ENCODE measurements around the gene RBM44.
"Not testable (repeated sequence)": the region's sequence is repeated elsewhere in the genome, so short reads cannot be mapped to it uniquely, and the experiment has no call there.

The RBM44 gene

GRCh38 chr2:237827421-237827987, 28.9 kb downstream of the RBM44 start:
- no peak for FAIRE-seq
- no peak for DNase-seq (ENCODE audit: insufficient read length)
- no peak for TF ChIP-seq POLR2A (IDR thresholded peaks at IDR 0.05; ENCODE audit: low read depth, low read length)
- TF ChIP-seq POLR2AphosphoS5 (IDR thresholded peaks at IDR 0.05; ENCODE audit: low read depth, low read length) = no peak
- no peak for TF ChIP-seq TAF1 (IDR thresholded peaks at IDR 0.05; ENCODE audit: borderline replicate concordance, low read depth, low read length)

GRCh38 chr2:237830522-237830921, 31.9 kb downstream of the RBM44 start:
- DNase-seq (ENCODE audit: insufficient read length) (no peak), FAIRE-seq (no peak)
- no peak for TF ChIP-seq POLR2AphosphoS5 (IDR thresholded peaks at IDR 0.05; ENCODE audit: low read depth, low read length)
- no peak for TF ChIP-seq POLR2A (IDR thresholded peaks at IDR 0.05; ENCODE audit: low read depth, low read length)
- no peak for TF ChIP-seq TAF1 (IDR thresholded peaks at IDR 0.05; ENCODE audit: borderline replicate concordance, low read depth, low read length)

- DNase-seq (ENCODE audit: insufficient read length) = no peak
- FAIRE-seq = no peak
- TF ChIP-seq POLR2AphosphoS5 (IDR thresholded peaks at IDR 0.05; ENCODE audit: low read depth, low read length) = no peak
- no peak for TF ChIP-seq TAF1 (IDR thresholded peaks at IDR 0.05; ENCODE audit: borderline replicate concordance, low read depth, low read length)
- TF ChIP-seq POLR2A (IDR thresholded peaks at IDR 0.05; ENCODE audit: low read depth, low read length) = no peak
Observed at GRCh38 chr2:237833546-237833945, 35.0 kb downstream of the RBM44 start.

- TF ChIP-seq POLR2AphosphoS5 (IDR thresholded peaks at IDR 0.05; ENCODE audit: low read depth, low read length) (no peak), POLR2A (IDR thresholded peaks at IDR 0.05; ENCODE audit: low read depth, low read length) (no peak), TAF1 (IDR thresholded peaks at IDR 0.05; ENCODE audit: borderline replicate concordance, low read depth, low read length) (no peak)
- DNase-seq (ENCODE audit: insufficient read length) = no peak
- FAIRE-seq = no peak
Observed at GRCh38 chr2:237835372-237835771, 36.8 kb downstream of the RBM44 start.

- FAIRE-seq (no peak), DNase-seq (ENCODE audit: insufficient read length) (no peak)
- no peak for TF ChIP-seq TAF1 (IDR thresholded peaks at IDR 0.05; ENCODE audit: borderline replicate concordance, low read depth, low read length)
- TF ChIP-seq POLR2AphosphoS5 (IDR thresholded peaks at IDR 0.05; ENCODE audit: low read depth, low read length) = no peak
- TF ChIP-seq POLR2A (IDR thresholded peaks at IDR 0.05; ENCODE audit: low read depth, low read length) = no peak
Observed at GRCh38 chr2:237841051-237841450, 42.5 kb downstream of the RBM44 start.

- FAIRE-seq; DNase-seq (ENCODE audit: insufficient read length): not testable (repeated sequence)
Observed at GRCh38 chr2:237848940-237849339, 50.4 kb downstream of the RBM44 start.

GRCh38 chr2:237854295-237854694, 55.7 kb downstream of the RBM44 start:
- FAIRE-seq (no peak), DNase-seq (ENCODE audit: insufficient read length) (no peak)
- TF ChIP-seq POLR2A (IDR thresholded peaks at IDR 0.05; ENCODE audit: low read depth, low read length) (no peak), POLR2AphosphoS5 (IDR thresholded peaks at IDR 0.05; ENCODE audit: low read depth, low read length) (no peak), TAF1 (IDR thresholded peaks at IDR 0.05; ENCODE audit: borderline replicate concordance, low read depth, low read length) (no peak)

- TF ChIP-seq TAF1 (IDR thresholded peaks at IDR 0.05; ENCODE audit: borderline replicate concordance, low read depth, low read length) (no peak), POLR2AphosphoS5 (IDR thresholded peaks at IDR 0.05; ENCODE audit: low read depth, low read length) (no peak), POLR2A (IDR thresholded peaks at IDR 0.05; ENCODE audit: low read depth, low read length) (no peak)
- DNase-seq (ENCODE audit: insufficient read length) = no peak
- no peak for FAIRE-seq
Observed at GRCh38 chr2:237857791-237858190, 59.2 kb downstream of the RBM44 start.

- DNase-seq (ENCODE audit: insufficient read length) = peak; percentile 23
- peak; percentile 83 for FAIRE-seq
- TF ChIP-seq TAF1 (IDR thresholded peaks at IDR 0.05; ENCODE audit: borderline replicate concordance, low read depth, low read length) (no peak), POLR2A (IDR thresholded peaks at IDR 0.05; ENCODE audit: low read depth, low read length) (no peak), POLR2AphosphoS5 (IDR thresholded peaks at IDR 0.05; ENCODE audit: low read depth, low read length) (no peak)
Observed at GRCh38 chr2:237858294-237859081, 59.9 kb downstream of the RBM44 start.

GRCh38 chr2:237859082-237859433, 60.5 kb downstream of the RBM44 start:
- FAIRE-seq (no peak), DNase-seq (ENCODE audit: insufficient read length) (no peak)
- TF ChIP-seq TAF1 (IDR thresholded peaks at IDR 0.05; ENCODE audit: borderline replicate concordance, low read depth, low read length) (no peak), POLR2AphosphoS5 (IDR thresholded peaks at IDR 0.05; ENCODE audit: low read depth, low read length) (no peak)

- FAIRE-seq (no peak), DNase-seq (ENCODE audit: insufficient read length) (peak; percentile 10)
- TF ChIP-seq TAF1 (IDR thresholded peaks at IDR 0.05; ENCODE audit: borderline replicate concordance, low read depth, low read length) (no peak), POLR2AphosphoS5 (IDR thresholded peaks at IDR 0.05; ENCODE audit: low read depth, low read length) (no peak), POLR2A (IDR thresholded peaks at IDR 0.05; ENCODE audit: low read depth, low read length) (no peak)
Observed at GRCh38 chr2:237859533-237860272, 61.1 kb downstream of the RBM44 start, which contains the start of gene RAMP1. RAMP1 (plus strand) TSS chr2:237859623; CDS start chr2:237859676, 53 bp downstream.

Data from GM12892 (cell line).